ENCODE results near the gene AMFR. TPM values are rescaled to one million over a fixed set of nuclear protein-coding genes. Genes with fewer than 3 reads are reported as not detected.

AMFR gene
- total and polyA plus RNA-seq, 2 of the 13 experiments (the other 11 are each of a cell fraction or from before 2014, with no cell fraction given), result 52.9 to 108 TPM

- no peak for ATAC-seq
- intact Hi-C loops (cut with micrococcal nuclease; ENCODE audit: unreplicated experiment) (no loop called here), in situ Hi-C loops (cut with HindIII; ENCODE audit: extremely low pct_ligation_motif_present, low pct_unique_long_range_greater_than_20kb) (no loop called here)
- no peaks in the 10 kb centered on the region for H3K9me3 ChIP-seq (ENCODE audit: low read length)
- CTCF ChIA-PET (ENCODE audit: low intra/inter-chr PET ratio, low total read pairs), result no interaction called here
- no peak for DNase-seq (ENCODE audit: low spot score)
- no peak overlapping the region for H3K9ac ChIP-seq (ENCODE audit: insufficient read depth, low read depth, low read length)
- POLR2A ChIA-PET, result interaction anchor here (1.3 kb wide), 1 partner anchor 11 kb away, joined by 5 read pairs; the partner anchor contains the start of genes NUDT21 and OGFOD1
- H3K79me2 ChIP-seq (ENCODE audit: insufficient read depth, low read length), result no peaks in the 10 kb centered on the region
- H3K4me1 ChIP-seq (ENCODE audit: insufficient read depth, low read length), result no peaks in the 10 kb centered on the region
- WGBS (ENCODE audit: low lambda C conversion rate), result 88% methylated on average over 3 of the region's 3 CpGs
- no peaks in the 10 kb centered on the region for H3K27me3 ChIP-seq (ENCODE audit: control insufficient read depth in 1 of 2, insufficient read depth in 2 of 2, low read length in 2 of 2)
- BruUV-seq (replicated peaks), result no TSS peak
- H4K20me1 ChIP-seq (ENCODE audit: insufficient read depth, low read length), result no peaks in the 10 kb centered on the region
- FAIRE-seq, result no peak
- H3K27ac ChIP-seq (ENCODE audit: extremely low read length, insufficient read depth, low read length), result no peak overlapping the region
- H3K36me3 ChIP-seq (replicated peaks in 1 of 2; ENCODE audit: control insufficient read depth in 1 of 2, insufficient read depth in 2 of 2, low read length in 2 of 2), result peaks cover 32 to 82% of the 10 kb centered on the region in 2 experiments
- H3K4me2 ChIP-seq (ENCODE audit: low read depth, low read length), result no peak overlapping the region
- H3K4me3 ChIP-seq (replicated peaks in 1 of 3; ENCODE audit: insufficient read depth in 1 of 3, low read depth in 2 of 3, low read length in 3 of 3), result no peak overlapping the region
- H2AFZ ChIP-seq (ENCODE audit: low read length), result no peak overlapping the region
- TF ChIP-seq NAIF1 (CRISPR knock-in tag; IDR thresholded peaks at IDR 0.05; ENCODE audit: borderline replicate concordance) (no peak), CREM (IDR thresholded peaks at IDR 0.05) (no peak), CREM (CRISPR knock-in tag; IDR thresholded peaks at IDR 0.05) (no peak), BCL6 (CRISPR knock-in tag; IDR thresholded peaks at IDR 0.05) (0 out of 2 replicates have a peak, but pooled peaks have one; percentile 28), ZNF773 (CRISPR knock-in tag; IDR thresholded peaks at IDR 0.05; ENCODE audit: borderline replicate concordance) (no peak), ZNF772 (CRISPR knock-in tag; IDR thresholded peaks at IDR 0.05) (no peak), ZNF574 (CRISPR knock-in tag; IDR thresholded peaks at IDR 0.05) (no peak), ZZZ3 (CRISPR knock-in tag; IDR thresholded peaks at IDR 0.05; ENCODE audit: borderline replicate concordance) (no peak), RBFOX2 (IDR thresholded peaks at IDR 0.05; ENCODE audit: low read depth, low read length) (0 out of 2 replicates have a peak, but pooled peaks have one; percentile 38), ZNF589 (CRISPR knock-in tag; conservative IDR thresholded peaks at IDR 0.05) (no peak), DMAP1 (CRISPR knock-in tag; IDR thresholded peaks at IDR 0.05) (no peak)
- TF ChIP-seq, protein P1, sequence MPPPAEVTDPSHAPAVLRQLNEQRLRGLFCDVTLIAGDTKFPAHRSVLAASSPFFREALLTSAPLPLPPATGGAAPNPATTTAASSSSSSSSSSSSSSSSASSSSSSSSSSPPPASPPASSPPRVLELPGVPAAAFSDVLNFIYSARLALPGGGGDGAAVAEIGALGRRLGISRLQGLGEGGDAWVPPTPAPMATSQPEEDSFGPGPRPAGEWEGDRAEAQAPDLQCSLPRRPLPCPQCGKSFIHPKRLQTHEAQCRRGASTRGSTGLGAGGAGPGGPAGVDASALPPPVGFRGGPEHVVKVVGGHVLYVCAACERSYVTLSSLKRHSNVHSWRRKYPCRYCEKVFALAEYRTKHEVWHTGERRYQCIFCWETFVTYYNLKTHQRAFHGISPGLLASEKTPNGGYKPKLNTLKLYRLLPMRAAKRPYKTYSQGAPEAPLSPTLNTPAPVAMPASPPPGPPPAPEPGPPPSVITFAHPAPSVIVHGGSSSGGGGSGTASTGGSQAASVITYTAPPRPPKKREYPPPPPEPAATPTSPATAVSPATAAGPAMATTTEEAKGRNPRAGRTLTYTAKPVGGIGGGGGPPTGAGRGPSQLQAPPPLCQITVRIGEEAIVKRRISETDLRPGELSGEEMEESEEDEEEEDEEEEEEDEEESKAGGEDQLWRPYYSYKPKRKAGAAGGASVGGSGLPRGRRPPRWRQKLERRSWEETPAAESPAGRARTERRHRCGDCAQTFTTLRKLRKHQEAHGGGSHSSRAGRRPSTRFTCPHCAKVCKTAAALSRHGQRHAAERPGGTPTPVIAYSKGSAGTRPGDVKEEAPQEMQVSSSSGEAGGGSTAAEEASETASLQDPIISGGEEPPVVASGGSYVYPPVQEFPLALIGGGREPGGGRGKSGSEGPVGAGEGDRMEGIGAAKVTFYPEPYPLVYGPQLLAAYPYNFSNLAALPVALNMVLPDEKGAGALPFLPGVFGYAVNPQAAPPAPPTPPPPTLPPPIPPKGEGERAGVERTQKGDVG (CRISPR knock-in tag; IDR thresholded peaks at IDR 0.05; ENCODE audit: borderline replicate concordance), result no peak
- TF ChIP-seq, protein P2, sequence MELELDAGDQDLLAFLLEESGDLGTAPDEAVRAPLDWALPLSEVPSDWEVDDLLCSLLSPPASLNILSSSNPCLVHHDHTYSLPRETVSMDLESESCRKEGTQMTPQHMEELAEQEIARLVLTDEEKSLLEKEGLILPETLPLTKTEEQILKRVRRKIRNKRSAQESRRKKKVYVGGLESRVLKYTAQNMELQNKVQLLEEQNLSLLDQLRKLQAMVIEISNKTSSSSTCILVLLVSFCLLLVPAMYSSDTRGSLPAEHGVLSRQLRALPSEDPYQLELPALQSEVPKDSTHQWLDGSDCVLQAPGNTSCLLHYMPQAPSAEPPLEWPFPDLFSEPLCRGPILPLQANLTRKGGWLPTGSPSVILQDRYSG (CRISPR knock-in tag; IDR thresholded peaks at IDR 0.05), result no peak
These were observed 36.9 kb upstream of the AMFR start for GRCh38 chr16:56462064-56462796.
